HG03460 (cell line): ENCODE results near the gene CACNB4.
A peak's percentile ranks its signal among the peaks of the same experiment; 100 is the strongest.

ENCODE experiments used
- ATAC-seq: cut with Tn5 transposase; IDR thresholded peaks from one replicate; pipeline ENCODE4 v1.9.1; 2021; ENCODE audit not compliant: unreplicated experiment

The CACNB4 gene

DNA sequence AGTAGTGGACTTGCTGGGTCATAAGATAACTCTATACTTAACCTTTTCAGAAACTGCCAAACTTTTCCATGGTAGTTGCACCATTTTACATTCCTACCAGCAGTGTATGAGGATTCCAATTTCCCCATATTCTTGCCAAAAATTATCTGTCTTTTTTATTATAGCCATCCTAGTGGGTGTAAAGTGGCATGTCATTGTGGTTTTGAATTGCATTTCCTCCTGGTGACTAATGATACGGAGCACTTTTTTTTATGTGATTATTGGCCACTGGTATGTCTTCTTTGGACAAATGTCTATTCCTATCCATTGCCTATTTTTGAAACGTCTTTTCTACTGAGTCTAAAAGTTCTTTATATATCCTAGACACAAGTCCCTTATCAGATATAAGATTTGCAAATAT, 44.3 kb downstream of the CACNB4 start:
- ATAC-seq, result no peak

DNA sequence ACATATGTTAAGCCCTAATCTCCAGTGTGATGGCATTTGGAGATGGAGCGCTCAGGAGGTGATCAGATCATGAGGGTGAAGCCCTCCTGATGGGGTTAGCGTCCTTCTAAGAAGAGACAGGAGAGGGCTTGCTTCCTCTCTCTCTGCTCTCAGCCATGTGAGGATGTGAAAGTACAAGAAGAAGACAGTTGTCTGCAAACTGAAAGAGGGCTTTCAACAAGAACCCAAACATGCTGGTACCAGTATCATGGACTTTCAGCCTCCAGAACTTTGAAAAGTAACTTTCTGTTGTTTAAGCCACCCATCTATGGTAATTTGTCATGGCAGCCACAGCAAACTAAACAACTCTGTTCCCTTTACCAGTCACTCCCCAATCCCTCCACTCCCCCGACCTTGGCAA, 47.4 kb downstream of the CACNB4 start:
- peak; percentile 35 for ATAC-seq

DNA sequence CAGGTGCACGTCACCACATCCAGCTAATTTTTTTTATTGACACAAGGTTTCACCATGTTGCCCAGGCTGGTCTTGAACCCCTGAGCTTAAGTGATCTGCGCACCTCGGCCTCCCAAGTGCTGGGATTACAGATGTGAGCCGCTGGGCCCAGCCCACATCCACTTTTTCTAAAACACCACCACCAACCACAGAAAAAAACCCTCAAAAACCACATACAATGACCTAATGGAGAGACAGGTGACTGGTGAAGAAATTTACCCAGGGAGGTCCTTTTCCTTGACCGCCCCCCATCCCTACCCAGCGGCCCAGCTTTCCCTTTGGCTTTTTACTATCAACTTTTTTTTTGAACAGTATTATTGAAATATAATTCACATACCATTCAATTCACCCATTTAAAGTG, 47.9 kb downstream of the CACNB4 start:
- no peak for ATAC-seq

DNA sequence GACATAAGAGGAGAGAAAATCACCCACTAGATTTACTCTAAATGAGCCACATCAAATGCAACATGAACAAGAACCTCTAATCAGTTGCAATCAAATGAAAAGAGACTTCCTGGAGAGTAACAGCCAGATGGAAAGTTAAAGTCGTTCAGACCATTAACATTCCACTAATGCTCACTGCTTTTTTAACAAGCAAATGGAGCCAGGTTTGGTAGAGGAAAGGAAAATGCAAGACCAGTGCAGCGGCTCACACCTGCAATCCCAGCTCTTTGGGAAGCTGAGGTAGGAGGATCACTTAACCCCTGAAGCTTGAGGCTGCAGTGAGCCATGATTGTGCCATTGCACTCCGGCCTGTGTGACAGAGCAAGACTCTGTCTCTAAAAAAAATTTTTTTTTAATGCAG, 48.5 kb downstream of the CACNB4 start:
- no peak for ATAC-seq

DNA sequence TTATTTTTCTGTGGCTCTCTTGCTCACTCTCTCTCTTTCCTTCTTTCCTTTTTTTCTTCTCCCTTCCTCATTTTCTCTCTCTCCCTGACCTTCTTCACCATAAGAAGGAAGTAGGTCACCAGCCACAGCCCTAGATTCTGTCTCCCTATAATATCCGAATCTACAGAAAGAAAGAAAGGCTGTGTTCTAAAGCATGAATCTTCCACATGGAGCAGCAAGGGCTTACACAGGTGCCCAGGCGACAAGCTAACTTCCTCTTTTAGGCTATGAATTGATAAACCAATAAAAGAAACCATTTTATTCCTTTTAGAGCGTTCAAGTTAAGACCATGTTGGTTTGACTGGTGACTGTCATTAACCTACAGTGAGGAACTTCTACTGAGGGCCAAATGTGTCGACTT, 49.3 kb downstream of the CACNB4 start:
- no peak for ATAC-seq

DNA sequence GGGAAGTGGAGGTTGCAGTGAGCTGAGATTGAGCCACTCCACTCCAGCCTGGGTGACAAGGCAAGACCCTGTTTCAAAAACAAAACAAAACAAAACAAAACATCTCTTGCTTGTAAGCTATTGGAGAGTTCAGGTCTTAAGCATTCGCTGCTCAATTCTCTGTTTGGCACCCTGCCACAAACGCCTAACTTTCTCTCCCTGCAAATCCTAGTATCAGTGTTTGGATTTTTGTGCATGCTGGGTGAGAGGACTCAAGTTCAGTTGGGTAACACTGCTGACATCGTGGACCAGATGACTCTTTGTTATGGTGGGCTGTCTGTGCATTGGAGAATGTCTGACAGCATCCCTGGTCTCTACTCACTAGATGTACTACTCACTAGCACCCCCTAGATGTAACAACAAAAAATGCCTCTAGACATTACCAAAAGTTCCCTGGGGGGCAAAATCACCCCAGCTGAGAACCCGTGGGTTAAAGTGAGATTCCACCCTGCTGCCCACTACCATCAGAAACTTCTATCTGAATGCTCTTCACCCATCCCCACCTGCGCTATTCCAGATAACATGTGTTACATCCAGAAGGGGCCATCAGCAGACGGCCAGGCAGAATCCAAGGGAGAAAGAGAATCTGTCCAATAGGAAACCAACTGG, 50.9 kb downstream of the CACNB4 start:
- ATAC-seq, result no peak

DNA sequence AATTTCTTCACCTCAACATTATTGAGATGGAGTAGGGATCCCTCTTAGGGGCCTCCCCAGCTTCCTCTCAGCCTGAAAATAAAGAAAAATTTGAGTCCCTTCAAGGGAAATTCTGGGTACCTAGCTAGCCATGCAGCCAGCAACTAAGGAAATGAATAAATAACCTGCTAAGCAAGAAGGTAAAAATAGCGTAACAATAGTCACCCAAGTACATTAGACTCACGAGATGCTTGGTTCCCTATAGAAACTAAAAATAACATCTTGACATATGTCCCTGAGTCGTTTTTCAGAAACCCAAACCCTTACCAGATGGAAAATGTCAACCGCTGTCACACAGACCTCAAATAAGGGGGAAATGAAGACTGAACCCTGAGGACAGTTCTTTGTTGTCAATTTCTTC, 51.9 kb downstream of the CACNB4 start:
- ATAC-seq, result peak; percentile 73

DNA sequence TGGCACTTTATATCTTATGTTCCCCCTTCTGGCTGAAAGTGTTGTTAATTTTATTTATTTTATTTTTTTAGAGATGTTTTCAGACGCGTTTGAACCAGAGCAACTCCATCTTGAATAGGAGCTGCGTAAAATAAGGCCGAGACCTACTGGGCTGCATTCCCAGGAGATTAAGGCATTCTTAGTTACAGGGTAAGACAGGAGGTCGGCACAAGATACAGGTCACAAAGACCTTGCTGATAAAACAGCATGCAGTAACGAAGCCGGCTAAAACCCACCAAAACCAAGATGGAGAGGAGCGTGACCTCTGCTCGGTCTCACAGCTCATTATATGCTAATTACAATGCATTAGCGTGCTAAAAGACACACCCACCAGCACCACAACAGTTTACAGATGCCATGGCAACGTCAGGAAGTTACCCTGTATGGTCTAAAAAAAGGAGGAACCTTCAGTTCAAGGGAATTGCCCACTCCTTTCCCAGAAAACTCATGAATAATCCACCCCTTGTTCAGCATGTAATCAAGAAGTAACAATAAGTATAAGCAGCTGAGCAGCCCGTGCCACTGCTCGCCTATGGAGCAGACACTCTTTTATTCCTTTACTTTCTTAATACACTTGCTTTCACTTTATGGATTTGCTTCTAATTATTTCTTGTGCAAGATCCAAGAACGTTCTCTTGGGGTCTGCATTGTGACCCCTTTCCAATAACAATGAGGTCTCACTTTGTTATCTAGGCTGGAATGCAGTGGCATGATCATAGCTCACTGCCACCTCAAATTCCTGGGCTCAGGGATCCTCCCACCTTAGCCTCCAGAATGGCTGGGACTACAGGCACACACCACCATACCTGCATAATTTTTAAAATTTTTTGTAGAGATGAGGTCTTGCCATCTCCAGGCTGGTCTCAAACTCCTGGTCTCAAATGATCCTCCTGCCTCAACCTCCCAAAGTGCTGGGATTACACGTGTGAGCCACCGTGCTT, 55.9 kb downstream of the CACNB4 start:
- no peak for ATAC-seq

DNA sequence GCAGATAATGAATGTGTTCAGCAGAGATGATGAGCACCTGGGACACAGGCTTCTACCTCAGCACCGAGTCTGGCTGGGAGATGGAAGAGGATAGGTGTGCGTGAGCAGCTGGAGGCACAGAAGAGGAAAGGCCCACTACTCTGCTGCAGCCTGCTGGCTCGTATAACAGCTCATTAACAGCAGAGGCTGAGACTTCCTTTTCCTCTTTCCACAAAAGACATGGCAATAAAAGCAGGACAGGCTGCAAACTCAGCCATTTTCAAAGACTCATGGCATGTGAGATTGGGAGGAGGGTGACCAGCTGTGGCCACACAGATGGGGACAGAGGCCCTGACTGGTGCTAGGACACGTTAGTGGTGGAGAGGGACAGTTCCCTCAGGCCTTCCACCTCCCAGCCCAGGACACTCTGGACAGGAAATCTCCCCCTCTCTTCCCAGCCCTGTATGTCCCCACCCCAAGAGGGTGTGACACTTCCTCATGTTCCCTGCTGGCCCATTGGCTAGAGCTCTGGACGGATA, 60.3 kb downstream of the CACNB4 start:
- no peak for ATAC-seq

DNA sequence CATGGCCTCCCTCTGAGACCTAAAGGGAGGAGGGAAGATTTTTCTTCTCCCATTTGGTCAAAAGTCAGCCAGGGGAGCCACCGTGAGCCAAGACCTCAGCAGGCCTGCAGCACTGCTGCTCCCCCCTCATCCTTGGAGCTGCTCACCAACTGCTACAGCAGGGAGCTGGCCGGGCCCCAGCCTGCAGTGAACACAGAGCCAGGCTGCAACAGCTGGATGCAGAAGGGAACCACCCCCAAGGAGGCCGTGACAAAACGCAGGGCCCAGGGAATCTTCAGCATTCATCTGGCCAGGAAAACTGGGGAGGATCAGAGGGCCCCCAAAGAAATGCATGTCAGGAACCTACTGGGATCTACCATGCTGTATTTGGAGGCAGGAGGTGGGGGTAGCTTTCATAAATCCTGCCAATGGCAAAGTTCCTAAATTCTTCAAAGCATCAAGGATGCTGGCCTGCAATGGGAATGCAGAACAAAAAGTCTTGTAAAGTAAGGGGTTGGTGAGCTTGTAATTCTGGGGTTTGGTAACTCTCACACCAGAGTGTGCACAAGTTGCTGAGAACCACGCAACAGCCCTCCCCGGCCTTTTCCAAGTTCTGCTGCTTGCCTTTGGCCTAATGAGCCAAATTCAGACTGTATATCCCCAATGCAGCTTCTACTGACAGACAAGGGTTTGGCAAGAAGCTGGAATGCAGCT, 61.0 kb downstream of the CACNB4 start:
- no peak for ATAC-seq

DNA sequence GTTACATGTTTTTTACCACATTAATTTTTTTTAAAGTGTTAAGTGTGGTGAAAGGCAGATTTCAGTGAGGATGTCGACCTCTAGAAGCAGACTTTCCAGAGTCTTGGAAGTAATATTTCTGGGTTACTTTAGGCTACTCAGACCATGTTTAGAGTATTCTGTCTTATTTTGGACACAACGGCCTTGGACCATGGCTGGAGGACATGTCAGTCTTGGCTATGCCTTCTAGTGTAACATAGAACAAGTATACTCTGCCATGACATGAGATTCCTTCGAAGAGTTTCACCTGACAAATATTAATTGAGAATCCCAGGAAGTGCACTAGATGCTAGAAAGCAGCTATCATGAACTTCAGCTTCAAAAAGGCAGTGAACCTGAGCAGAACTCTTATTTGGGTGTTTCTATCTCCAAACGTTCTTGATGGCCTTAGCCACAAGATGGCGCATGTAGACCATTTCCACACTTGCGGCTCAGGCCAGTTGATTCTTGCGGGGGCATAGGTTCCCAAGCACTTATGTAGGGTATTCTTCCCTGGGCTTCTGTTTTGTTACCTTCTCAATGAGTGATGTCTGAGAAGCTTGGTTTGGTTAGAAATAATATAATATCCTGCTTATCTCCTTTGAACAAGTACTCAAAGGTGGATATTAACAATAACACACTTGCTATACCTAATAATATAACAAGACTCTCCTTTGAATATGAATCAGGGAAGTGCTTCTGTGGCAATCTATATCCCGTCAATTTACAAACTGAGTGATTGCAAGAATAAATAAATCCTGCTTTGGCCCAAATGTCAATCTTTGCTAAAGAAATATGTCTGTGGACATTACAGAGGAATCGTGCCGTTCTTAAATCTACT, 62.0 kb downstream of the CACNB4 start:
- peak; percentile 91 for ATAC-seq

DNA sequence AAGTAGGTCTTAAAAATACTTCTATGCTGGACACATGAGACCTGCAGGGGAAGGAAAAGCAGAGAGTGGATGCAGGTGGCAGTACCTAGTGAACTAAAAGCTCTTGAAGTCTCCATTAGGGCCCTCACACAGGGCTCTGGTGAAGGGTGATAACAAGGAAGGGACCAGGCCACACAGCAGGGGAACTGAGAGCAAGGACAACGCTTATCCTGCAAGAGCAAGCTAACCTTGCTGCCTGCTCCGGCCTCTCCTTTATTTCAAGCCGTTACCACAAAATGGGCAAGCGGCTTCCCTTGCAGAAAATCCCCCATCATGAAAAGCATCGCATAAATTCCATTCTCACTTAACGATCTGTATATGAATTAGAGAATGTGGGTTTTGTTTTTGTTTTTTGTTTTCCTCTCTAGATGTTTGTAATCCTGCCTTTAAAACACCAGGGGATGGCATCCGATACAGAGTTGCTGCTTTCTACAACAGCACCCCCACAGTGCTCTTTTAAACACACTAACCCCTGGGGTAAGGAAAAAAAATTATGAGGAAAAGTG, 64.5 kb downstream of the CACNB4 start:
- ATAC-seq, result no peak

DNA sequence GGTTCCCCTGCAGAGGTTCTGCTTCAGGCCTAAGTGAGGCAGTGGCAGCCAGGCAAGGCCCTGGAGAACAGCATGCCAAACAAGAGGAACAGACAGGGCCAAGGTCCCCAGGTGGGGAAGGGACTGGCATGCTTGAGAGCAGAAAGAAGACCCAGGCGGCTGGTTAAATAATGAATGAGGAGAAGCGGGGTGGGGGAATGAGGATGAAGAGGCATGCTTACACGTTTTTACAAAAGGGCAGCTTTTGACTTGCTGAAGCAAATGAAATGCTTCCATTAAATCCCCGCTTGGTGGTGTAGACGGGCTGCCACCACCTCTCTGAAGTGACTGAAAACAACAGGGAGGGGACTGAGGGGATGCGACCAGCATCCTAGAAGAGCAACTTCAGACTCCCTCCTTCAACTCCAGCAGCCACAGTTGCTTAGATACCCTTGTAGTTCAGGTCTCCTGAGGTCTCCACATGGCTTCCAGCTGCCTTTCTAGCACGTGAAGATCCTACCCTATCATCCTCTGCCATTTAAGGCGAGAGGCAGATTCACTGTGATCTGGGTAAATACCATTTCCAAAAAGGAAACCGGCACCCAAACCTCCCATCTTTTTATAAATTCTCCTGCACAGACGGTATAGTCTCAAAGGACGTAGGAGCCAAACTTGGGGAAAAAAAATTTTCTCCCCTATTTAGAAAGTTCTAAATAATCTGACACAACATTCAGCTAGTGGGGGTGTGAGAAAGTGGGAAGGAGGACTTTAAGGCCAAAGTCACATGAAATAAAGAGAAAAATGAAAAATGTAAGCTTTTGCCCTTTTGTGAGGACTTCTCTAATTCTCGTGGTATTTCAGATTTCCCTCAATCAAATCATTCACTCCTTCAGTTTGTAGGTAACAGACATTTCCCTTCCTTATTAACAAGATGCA, 65.6 kb downstream of the CACNB4 start:
- ATAC-seq, result no peak

DNA sequence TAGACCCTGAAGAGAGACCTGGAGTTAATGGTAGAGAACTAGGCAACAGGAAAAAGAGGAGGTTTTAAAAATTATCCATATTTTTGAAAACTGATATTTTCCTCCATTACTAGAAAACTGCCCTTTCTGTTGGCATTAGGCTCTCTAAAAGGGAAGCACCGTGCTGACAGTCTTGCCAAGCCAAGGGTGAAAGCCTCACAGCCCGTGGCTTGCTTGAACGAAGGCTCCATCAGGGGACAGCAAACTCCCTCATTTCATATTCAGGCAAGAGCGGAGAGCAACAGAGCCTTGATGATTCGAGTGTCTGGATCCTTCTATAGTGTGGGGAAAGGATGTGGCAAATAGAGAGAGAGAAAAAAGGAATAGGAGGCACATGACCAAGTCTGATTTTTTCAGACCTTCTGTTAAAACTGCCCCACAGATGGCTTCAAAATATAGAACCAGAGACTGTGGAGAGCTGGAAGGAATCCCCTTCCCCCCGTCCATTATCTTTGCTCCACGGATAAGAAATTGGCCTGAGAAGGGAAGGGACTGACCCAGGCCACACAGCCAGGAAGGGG, 67.0 kb downstream of the CACNB4 start:
- ATAC-seq, result no peak

DNA sequence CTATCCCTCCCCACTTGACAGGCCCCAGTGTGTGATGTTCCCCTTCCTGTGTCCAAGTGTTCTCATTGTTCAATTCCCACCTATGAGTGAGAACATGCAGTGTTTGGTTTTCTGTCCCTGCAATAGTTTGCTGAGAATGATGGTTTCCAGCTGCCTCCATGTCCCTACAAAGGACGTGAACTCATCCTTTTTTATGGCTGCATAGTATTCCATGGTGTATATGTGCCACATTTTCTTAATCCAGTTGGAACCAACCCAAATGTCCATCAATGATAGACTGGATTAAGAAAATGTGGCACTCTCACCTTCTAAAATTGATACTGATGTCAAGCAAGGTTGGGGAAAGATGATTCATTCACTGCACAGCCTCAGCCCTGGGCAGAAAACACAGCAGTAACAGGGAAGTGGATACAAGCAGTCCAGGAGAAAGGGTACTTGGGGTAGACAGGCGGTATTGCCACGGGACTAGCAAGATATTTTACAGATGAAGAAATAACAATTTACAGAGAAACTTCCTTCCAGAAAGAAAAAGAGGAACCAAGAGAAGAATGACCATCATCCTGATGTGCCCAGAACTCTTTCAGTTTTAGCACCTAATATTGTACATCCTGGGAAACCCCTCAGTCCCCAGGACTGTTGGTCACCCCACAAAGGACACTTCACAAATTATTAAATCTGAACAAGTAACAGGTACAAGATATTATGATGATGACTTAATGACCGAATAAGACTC, 68.1 kb downstream of the CACNB4 start:
- peak; percentile 55 for ATAC-seq

DNA sequence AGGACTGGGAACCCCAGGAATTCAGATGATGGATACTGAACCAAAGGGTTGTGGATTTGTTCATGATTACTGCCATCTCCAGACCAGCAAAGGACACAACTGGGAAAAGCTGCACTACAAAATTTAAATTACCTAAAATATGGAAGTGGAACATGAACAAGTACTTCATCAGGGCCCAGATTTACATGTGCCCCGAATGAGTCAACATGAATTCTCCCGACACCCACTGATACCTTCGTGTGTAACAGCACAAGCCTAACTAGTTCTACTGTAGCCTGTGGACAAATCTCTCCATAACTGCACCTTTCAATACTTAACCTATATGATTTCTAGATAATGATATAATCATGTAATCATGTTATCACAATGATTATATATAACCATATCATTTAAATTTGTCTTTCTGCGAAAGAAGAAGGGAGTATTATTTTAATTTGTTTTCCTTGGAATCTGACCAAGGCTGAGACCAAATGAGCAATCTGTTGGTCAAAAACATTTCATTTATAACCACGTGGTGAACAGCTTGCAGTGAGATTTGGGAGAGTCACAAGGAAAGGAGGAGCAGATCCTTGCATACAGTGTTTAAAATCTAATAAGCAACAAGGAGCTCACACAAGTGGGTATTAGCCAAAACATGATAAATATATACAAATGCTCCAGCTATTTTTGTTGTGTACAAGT, 70.5 kb downstream of the CACNB4 start:
- no peak for ATAC-seq

DNA sequence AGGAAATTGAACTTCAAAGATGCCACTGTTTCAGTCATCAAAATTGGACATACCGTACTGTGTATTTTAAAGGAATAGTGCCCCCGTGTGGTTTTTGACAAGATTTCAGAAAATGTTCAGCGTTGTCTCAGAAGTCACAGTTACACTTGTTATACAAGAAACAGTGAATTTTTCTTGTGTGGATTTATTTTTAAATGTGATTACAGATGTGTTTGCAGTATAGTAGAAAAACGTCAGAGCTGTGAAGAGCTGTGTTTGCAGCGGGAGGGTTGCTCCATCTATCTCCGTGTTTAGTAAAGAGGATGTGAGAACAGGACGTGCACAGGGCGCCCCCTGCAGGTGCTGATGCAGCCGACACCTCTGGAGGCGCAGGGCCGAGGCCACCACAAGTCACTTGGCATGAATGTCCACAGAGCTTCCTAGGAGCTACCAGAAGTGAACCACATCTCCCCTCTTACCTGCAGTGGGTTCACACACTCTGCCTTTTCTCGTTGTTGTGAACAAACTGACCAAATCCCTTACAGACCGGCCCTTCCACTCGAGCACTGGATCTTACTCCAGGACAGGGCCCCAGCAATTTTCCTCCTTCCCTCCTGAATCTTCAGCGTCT, 73.1 kb downstream of the CACNB4 start:
- ATAC-seq, result peak; percentile 92
